OCI-M2 (cell line): ENCODE results near the gene THOC6.

Experiments used
- DNase-seq: peaks from one replicate; lab custom pipeline; 2025; ENCODE audit not compliant: unreplicated experiment; lab: John Stamatoyannopoulos, UW

The THOC6 gene

GRCh38 chr16:3014971-3015370 is 8.9 kb upstream of the THOC6 start:
- DNase-seq, result no peak

GRCh38 chr16:3015865-3016521 is 7.8 kb upstream of the THOC6 start:
- no peak for DNase-seq

GRCh38 chr16:3017344-3017743 is 6.5 kb upstream of the THOC6 start:
- DNase-seq, result no peak

- DNase-seq, result no peak
Measured at GRCh38 chr16:3017794-3018506, 5.9 kb upstream of the THOC6 start, which contains the start of gene CLDN6. Gene CLDN6 (minus strand): TSS chr16:3018183. CDS start chr16:3016021, 2,162 bp downstream.

GRCh38 chr16:3019594-3020246 is 4.1 kb upstream of the THOC6 start:
- DNase-seq, result no peak

GRCh38 chr16:3020247-3020603 is 3.6 kb upstream of the THOC6 start, which contains the start of gene TNFRSF12A:
Gene TNFRSF12A (plus strand): TSS chr16:3020368. CDS start chr16:3020398, 30 bp downstream.
- DNase-seq, result no peak

DNA sequence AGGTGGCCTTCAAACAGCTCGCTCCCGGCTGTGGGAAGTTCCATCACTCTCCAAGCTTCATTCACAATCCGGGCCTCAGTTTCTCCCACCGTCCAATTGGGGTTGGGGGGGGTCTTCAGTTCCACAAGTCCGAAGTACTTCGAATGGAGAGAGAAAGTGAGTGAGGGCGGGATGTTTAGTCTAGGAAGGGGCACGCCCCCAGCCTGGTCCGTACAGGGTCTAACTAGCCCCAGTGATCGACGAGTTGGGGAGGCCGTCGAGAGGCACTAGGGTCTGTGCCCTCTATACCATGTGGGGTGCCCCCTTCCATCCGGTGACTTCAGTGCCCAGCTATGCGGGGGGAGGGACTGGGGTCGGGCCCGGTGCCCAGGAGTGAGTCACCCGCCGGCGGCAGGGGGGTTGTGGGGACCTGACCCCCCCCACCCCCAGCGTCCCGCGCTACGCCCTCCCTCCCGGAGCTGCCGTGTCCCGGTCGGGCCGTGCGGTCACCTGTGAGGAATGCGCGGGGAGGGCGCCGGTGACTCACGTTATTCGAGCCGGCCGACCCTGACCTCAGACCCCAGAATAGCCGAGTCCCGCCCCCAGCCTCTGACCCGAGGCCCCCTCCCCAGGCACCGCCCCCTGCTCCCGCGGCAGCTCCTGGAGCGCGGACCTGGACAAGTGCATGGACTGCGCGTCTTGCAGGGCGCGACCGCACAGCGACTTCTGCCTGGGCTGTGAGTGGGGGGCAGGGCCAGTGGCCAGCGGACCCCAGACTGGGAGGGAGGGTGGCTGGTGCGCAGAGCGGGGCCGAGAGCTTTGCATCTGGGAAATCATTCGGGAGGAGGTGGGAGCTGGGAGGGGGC is 3.0 kb upstream of the THOC6 start:
- DNase-seq, result no peak

GRCh38 chr16:3021449-3022207 is 2.2 kb upstream of the THOC6 start:
- DNase-seq, result no peak

DNA sequence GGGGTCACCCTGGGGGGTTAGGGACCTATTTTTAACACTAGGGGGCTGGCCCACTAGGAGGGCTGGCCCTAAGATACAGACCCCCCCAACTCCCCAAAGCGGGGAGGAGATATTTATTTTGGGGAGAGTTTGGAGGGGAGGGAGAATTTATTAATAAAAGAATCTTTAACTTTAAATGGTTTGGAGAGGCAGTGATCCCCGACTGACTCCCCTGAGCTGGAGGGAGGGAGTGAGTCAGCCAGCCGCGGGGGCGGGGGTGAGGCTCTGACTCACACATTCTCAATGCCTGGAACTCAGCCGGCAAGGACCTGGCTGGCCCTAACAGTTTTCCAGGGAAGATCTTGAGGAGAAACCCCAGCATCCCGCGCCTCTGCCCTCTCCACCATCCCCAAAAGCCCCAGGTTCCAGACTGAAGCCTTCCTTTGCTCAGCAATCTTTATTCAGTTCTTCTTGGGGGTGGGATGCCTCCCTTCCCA is 1.6 kb upstream of the THOC6 start:
- no peak for DNase-seq

DNA sequence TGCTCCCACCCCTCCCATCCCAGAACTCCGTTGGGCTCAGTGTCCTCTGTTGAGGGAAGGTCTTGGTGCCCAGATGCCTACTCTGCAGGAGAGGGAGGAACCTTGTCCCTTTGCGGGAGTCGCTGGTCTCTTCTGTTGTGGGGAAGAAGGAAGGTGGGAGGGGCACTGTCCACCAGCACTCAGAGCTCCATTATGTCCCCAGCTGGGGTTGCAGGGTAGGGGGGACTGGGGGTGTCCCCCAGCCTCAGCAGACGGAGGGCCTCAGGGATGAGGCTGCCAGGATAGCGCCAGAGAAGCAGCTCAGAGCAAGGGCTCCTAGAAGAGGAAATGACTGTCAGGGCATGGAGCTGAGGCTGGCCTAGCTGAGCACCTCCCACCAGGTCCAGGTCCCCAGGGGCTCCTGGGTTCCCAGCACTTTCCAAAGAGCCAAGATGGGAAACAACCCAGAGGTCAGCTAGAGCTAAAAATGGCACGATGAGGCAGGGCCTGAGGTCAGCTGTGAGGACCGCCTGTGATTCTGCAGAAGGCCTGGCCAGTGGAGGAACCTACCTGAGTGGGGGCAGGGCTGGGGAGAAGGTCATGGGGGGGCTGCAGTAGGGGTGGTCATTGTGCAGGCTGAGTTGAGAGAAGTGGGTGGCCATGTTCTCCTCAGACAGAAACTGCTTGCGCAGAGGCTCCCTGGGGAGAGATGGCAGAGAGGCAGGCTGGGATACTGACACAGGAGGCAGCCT is 986 bp upstream of the THOC6 start:
- no peak for DNase-seq

DNA sequence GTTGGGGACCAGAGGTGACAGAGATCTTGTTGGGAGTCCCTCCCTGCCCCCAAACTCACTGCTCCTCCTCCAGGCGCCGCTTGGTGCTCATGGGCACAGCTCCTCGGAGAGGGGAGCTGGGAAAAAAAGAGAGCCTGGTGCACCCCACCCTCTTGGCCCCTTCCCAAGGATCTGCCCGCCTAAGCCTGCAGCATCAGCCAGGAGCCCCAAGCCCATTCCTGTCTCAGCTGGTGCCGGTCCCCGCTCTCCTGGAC is 493 bp upstream of the THOC6 start:
- no peak for DNase-seq

DNA sequence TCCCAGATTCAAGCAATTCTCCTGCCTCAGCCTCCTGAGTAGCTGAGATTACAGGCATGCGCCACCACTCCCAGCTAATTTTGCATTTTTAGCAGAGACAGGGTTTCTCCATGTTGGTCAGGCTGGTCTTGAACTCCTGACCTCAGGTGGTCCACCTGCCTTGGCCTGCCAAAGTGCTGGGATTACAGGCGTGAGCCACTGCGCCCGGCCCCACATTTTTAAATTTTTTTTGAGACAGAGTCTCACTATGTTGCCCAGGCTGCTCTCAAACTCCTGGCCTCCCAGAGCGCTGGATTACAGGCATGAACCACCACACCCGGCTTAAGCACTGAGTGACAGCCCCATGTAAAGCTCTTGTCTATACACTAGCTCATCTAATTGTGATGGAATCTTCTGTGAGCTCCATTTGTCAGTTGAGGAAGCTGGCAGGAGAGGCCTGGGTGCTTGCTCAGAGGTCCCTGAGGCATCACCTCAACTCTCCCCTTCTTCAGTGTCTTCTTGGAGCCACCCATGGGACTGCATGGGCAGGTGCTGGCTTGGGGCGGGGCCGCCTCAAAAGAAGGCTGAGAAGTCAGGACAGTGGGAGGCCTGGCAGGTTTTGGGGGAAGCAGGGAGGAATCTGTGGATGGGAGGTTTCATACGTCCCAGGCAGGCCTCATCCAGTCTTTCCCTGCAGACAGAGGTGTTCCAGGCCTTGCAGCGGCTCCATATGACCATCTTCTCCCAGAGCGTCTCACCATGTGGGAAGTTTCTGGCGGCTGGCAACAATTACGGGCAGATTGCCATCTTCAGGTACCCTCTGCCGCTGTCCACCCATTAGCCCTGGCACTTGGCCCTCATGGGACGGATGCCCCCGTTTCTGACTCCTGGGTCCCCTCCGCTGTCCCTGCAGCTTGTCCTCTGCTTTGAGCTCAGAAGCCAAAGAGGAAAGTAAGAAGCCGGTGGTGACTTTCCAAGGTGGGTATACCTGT is 1.5 kb downstream of the THOC6 start:
- no peak for DNase-seq

- no peak for DNase-seq
Measured at GRCh38 chr16:3026003-3026378, 2.2 kb downstream of the THOC6 start.

GRCh38 chr16:3026609-3027488 is 3.0 kb downstream of the THOC6 start:
- no peak for DNase-seq

- no peak for DNase-seq
Measured at GRCh38 chr16:3027489-3027795, 3.6 kb downstream of the THOC6 start.

- DNase-seq, result no peak
Measured at GRCh38 chr16:3027983-3028715, 4.3 kb downstream of the THOC6 start.

GRCh38 chr16:3028716-3029319 is 5.0 kb downstream of the THOC6 start:
- DNase-seq, result no peak
